HG02870 (cell line): ENCODE measurements around the gene ERGIC3.

Source experiments
- ATAC-seq: cut with Tn5 transposase; IDR thresholded peaks from one replicate; pipeline ENCODE4 v1.9.1; 2021; ENCODE audit warnings: mild to moderate bottlenecking, moderate library complexity; ENCODE audit not compliant: unreplicated experiment

The ERGIC3 gene

GRCh38 chr20:35560541-35560940 lies 18.7 kb downstream of the ERGIC3 start:
- no peak for ATAC-seq

- no peak for ATAC-seq
These were observed 19.4 kb downstream of the ERGIC3 start for GRCh38 chr20:35561268-35561667.

GRCh38 chr20:35561671-35562070 lies 19.8 kb downstream of the ERGIC3 start:
- ATAC-seq = no peak

GRCh38 chr20:35562541-35563110 lies 20.7 kb downstream of the ERGIC3 start:
- ATAC-seq = no peak

DNA sequence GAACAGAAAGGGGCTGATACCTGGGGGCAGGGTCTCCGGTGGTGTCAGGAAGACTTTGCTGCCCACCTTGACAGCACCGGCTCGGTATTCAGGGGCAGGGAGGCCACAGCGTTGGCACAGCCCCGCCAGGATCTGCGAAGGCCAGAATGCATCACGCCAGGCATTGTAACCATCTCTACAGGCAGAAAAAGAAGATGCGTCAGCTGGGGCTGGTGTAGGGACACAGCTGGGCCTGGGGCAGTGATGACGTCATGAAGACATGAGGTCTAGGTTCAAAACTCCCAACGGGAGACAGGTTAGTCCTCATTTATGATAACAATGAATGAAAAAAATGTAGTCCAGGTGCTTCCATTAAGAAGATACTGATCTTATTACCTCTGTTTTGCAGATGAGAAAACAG lies 22.0 kb downstream of the ERGIC3 start:
- ATAC-seq = no peak

DNA sequence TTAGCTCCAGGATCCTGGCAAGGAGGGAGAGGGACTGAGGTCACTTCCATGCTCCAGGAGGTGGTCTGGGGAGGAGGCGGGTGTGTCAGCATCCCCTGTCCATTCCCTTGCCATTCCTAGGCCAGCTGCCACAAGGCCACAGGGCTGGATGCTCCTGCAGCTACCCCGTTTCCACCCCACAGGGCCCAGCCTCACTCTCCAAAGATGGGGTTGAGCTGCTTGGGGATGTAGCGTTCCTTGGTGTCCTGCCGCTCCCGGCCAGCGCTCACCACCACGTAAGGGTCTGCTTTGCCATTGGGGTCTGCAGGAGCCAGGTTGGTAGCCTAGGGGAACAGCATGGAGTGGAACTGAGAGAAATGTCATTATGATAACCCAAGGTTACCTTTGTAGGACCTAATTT lies 23.0 kb downstream of the ERGIC3 start:
- no peak for ATAC-seq

GRCh38 chr20:35568645-35569044 lies 26.8 kb downstream of the ERGIC3 start:
- ATAC-seq = no peak

GRCh38 chr20:35571555-35571954 lies 29.7 kb downstream of the ERGIC3 start:
- ATAC-seq = no peak

DNA sequence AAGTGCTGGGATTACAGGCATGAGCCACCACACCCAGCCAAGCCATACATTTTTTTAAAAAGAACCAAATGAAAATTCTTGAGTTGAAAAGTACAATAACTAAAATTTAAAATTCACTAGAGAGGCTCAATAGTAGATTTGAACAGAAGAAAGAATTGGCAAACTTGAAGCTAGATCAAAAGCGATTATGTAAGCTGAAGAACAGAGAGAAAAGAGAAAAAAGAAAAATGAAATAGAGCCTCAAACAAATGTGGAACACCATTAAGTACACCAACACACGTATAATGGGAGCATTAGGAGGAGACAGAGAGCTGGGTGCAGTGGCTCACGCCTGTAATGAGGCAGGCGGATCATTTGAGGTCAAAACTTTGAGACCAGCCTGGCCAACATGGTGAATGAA lies 31.0 kb downstream of the ERGIC3 start:
- no peak for ATAC-seq

DNA sequence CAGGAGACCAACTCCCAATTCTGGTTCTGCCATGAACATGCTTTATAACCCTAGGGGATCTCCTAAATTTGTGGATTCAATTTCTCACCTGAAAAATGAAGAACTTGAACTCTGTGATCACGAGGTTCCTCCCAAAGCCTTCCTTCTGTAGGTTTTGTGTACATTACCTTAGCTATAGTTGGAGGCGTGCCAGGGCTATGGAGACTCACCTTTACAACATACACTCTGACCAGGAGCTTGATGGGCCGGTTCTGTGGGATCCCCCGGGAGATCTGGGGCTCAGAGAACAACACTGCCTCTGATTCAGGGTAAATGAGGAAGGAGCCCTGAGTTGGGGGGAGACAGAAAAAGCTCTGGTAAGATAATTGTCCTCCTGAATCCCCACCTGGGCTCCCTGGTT lies 34.1 kb downstream of the ERGIC3 start:
- ATAC-seq = no peak

GRCh38 chr20:35576816-35577215 lies 34.9 kb downstream of the ERGIC3 start:
- no peak for ATAC-seq

DNA sequence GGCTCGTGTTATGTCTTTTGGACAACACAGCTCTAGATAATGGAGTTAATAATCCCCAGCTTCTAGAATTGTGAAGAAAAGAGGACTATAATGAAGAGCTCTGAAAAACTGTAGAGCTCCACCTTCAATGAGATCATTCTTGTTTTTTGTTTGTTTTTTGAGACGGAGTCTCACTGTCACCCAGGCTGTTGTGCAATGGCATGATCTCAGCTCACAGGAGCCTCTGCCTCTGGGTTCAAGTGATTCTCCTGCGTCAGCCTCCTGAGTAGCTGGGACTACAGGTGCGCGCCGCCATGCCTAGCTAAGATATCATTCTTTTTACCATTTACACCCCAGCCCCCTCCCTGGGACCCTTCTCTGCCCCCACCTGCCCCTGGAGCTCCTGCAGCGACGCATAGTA lies 36.6 kb downstream of the ERGIC3 start:
- no peak for ATAC-seq

DNA sequence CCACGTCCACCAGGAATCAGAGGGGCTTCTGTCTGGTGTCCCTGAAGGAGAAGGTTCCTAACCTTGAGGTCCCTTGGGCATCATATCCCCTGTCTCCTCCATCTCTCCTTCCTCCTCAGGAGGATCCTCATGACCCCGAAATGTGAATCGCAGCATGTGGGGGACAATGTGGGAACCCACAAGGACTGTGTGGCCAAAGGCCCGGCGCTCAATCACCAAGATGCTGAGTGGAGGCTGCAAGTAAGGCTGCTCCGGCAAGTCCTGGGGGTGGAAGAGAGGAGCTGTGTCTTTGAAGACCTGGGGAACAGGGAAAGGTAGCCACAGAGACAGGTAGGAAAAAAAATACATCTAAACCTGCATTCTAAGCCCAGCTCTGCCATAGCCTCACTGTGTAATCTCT lies 37.3 kb downstream of the ERGIC3 start:
- ATAC-seq = no peak

DNA sequence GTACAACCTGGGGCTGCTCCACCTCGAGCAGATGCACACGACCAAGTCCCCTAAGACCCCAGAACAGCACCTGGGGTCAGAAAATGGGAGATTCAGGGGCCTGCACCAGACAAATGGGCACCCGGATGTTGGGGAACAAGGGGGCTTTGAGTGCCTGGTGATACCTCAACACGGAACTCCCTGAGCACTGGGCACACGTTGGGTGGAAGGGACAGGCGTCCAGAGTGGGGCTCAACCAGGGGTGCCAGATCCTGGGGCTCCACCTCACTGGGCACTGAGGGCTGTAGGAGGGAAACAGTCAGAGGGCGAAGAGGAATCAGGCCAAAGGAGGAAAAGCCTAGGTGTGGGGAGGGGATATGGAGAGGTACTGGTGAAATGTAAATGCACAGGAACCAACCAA lies 40.3 kb downstream of the ERGIC3 start:
- no peak for ATAC-seq

DNA sequence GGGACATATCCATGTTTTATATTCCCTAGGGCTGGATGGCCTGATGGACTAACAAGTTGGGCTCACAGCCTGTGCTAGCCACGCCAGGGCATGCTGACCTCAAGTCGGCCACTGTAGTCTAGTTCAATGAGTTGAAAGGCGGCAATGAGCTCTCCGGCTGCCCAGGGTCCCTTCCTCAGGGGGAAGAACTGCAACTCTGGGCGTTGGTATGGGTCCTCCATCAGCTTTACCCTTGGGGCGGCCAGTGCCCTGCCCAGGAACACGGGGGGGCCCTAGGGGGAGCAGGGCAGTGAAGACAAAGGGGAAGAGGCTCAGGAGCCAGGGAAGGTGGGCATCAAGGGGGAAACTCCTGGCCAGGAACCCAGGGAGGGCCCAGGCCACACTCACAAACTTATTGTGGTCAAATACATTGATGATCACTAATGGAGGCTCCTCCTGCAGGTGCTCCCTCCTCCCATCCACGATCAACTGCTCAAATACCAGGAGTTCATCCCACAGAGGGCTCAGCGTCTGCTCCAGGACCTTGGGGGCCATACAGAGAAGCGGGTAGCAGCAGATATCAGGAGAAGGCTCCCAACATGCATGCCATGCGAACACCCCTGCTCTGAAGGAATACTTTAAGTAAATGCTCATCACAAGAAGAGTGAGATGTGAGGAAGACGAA lies 41.0 kb downstream of the ERGIC3 start:
- ATAC-seq = no peak

DNA sequence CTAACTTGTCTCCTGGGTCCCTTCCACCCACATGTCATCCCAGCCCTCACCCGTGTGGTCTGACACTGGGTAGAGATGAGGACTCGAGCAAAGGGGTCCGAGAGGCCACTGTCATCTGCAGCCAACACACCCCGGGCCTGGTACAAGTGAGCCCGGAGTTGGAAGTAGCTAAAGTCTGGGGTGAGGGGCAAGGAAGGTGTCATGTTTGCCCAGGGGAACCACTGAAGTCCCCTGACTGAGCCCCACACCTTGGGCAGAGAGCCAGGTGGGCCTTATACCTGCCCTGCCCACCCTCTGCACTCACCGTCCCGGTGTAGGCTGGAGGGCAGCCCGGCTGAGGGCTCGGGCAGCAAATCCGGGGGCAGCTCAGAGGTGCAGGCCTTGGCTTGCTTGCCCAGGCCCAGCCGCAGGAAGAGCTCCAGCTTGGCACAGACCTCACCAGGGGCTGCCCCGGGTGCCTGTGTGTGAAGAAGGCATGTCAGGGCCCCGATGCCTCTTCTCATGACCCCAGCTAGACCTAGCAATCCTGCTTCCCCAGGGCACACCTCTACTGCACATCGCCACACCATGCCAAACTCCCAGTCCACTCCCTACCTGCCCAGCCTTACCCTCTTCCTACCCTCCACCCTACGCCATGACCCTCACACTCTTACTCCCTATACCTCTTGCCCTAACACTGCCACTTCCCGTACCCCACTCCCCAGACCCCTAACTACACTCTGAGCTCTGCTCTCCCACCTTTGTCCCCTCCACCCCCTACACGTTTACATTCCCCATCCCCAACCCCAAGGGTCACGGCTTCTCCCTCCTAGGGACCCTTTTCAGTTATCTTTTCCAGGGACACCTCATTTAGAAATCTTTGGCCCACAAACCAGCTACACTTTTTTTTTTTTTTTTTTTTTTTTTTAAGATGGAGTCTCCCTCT lies 42.0 kb downstream of the ERGIC3 start:
- no peak for ATAC-seq

DNA sequence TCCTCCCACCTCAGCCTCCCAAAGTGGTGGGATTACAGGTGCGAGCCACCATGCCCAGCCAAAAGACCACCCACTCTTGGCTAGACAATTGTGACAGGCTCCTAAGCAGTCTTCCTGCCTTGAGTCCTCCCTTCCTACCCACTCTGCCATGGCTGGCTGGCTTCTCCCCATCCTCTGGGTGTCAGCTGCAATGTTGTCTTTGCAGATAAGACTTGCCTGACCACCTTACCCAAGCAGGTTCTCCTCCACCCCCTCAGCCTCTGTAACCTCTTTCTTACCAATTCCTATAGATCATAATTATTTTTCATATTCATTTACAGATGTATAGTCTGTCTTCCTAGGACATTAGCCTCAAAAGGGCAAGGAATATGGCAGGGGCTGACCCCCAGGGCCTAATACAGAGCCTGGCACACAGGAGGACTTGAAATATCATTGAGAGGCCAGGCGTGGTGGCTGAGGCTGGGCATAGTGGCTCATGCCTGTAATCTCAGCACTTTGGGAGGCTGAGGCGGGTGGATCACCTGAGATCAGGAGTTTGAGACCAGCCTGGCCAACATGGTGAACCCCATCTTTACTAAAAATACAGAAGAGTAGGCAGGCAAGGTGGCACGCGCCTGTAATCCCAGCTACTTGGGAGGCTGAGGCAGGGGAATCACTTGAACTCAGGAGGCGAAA lies 45.0 kb downstream of the ERGIC3 start:
- ATAC-seq = no peak

DNA sequence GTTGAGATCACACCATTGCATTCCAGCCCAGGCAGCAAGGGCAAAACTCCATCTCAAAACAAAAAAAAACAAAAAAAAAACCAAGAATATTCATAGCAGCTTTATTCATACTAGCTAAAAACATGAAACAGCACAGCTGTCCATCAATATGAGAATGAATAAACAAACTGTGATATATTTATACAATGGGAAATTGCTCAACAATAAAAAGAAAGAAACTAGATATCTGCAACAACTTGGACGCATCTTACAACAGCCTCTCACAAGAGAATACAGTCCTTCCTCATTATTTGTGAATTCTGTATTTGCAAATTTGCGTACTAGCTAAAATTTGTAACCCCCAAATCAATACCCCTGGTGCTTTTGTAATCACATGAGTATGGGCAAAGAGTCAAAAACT lies 45.6 kb downstream of the ERGIC3 start:
- no peak for ATAC-seq

- no peak for ATAC-seq
These were observed 46.5 kb downstream of the ERGIC3 start for GRCh38 chr20:35588397-35588796.

GRCh38 chr20:35592339-35592974 lies 50.6 kb downstream of the ERGIC3 start:
- ATAC-seq = no peak

GRCh38 chr20:35595456-35595855 lies 53.6 kb downstream of the ERGIC3 start:
- no peak for ATAC-seq
